H9 (cell line): ENCODE data around the gene RBBP7. TPM values are rescaled to one million over a fixed set of nuclear protein-coding genes. Genes with fewer than 3 reads are reported as not detected.

Source experiments
- DNase-seq: peaks from one replicate; pipeline ENCODE4 v3.0.0-alpha.2; 2017
- H2AFZ ChIP-seq: one replicate; pipeline ENCODE4 v1.6.1; 2013; ENCODE audit warnings: mild to moderate bottlenecking, low read length, control low read depth, moderate library complexity
- H2AK5ac ChIP-seq: 2 replicates; pipeline ENCODE4 v1.6.1; 2013; ENCODE audit warnings: low read length, control low read depth, mixed read lengths; ENCODE audit not compliant: insufficient read length
- H2BK120ac ChIP-seq: one replicate; pipeline ENCODE4 v1.6.1; 2013; ENCODE audit warnings: low read depth, mild to moderate bottlenecking, low read length, control low read depth, inconsistent platforms; ENCODE audit not compliant: poor library complexity, severe bottlenecking
- H2BK12ac ChIP-seq: 2 replicates; pipeline ENCODE4 v1.6.1; 2013; ENCODE audit warnings: low read length, control low read depth, mixed read lengths, low read depth; ENCODE audit not compliant: insufficient read length
- H2BK15ac ChIP-seq: 2 replicates; pipeline ENCODE4 v1.6.1; 2013; ENCODE audit warnings: low read depth, low read length, control low read depth
- H2BK20ac ChIP-seq: one replicate; pipeline ENCODE4 v1.6.1; 2013; ENCODE audit warnings: low read depth, mild to moderate bottlenecking, low read length, control low read depth, inconsistent platforms; ENCODE audit not compliant: poor library complexity, severe bottlenecking
- H2BK5ac ChIP-seq: 2 replicates; pipeline ENCODE4 v1.6.1; 2013; ENCODE audit warnings: low read length, control low read depth, mixed read lengths; ENCODE audit not compliant: insufficient read length
- H3K14ac ChIP-seq: 2 replicates; pipeline ENCODE4 v1.6.1; 2013; ENCODE audit warnings: low read length, control low read depth; ENCODE audit not compliant: insufficient read depth
- H3K18ac ChIP-seq: 2 replicates; pipeline ENCODE4 v1.6.1; 2013; ENCODE audit warnings: low read depth, mild to moderate bottlenecking, mixed read lengths, low read length, control low read depth; ENCODE audit not compliant: insufficient read length
- H3K23ac ChIP-seq: 2 replicates; pipeline ENCODE4 v1.6.1; 2013; ENCODE audit warnings: low read length, control low read depth, mixed read lengths, low read depth; ENCODE audit not compliant: insufficient read length
- H3K23me2 ChIP-seq: 2 replicates; pipeline ENCODE4 v1.6.1; 2013; ENCODE audit warnings: low read depth, mild to moderate bottlenecking, mixed read lengths, low read length, control low read depth; ENCODE audit not compliant: insufficient read length, poor library complexity, severe bottlenecking
- H3K27ac ChIP-seq: 2 replicates; pipeline ENCODE4 v1.5.1; 2013; ENCODE audit warnings: low read length, control low read depth, mixed read lengths, low read depth; ENCODE audit not compliant: insufficient read length
- H3K27me3 ChIP-seq: 2 replicates; pipeline ENCODE4 v1.6.1; 2013; ENCODE audit warnings: low read length, control low read depth, inconsistent platforms; ENCODE audit not compliant: insufficient read depth
- H3K4ac ChIP-seq: 2 replicates; pipeline ENCODE4 v1.6.1; 2013; ENCODE audit warnings: low read depth, mild to moderate bottlenecking, control low read depth, inconsistent platforms, low read length, moderate library complexity
- H3K4me1 ChIP-seq: 2 replicates; pipeline ENCODE4 v1.6.1; 2013; ENCODE audit warnings: low read length, control low read depth, inconsistent platforms; ENCODE audit not compliant: insufficient read depth
- H3K4me2 ChIP-seq: 2 replicates; pipeline ENCODE4 v1.6.1; 2013; ENCODE audit warnings: low read length, control low read depth, mixed read lengths; ENCODE audit not compliant: insufficient read length, insufficient read depth
- H3K56ac ChIP-seq: 2 replicates; pipeline ENCODE4 v1.6.1; 2013; ENCODE audit warnings: low read depth, mild to moderate bottlenecking, mixed read lengths, low read length, control low read depth; ENCODE audit not compliant: insufficient read length
- H3K79me1 ChIP-seq: 2 replicates; pipeline ENCODE4 v1.6.1; 2013; ENCODE audit warnings: low read depth, mild to moderate bottlenecking, moderate library complexity, low read length, control low read depth, inconsistent platforms; ENCODE audit not compliant: insufficient read depth, poor library complexity, severe bottlenecking
- H3K79me2 ChIP-seq: 2 replicates; pipeline ENCODE4 v1.6.1; 2013; ENCODE audit warnings: low read length, control low read depth, inconsistent platforms; ENCODE audit not compliant: insufficient read depth
- H3K9ac ChIP-seq: 2 replicates; pipeline ENCODE4 v1.6.1; 2013; ENCODE audit warnings: low read length, control low read depth, mixed read lengths; ENCODE audit not compliant: insufficient read length; ENCODE audit errors: extremely low read depth
- H3K9me3 ChIP-seq: one replicate; pipeline ENCODE4 v1.6.1; 2013; ENCODE audit warnings: low read depth, low read length, inconsistent platforms; ENCODE audit not compliant: control insufficient read depth
- H3T11ph ChIP-seq: one replicate; pipeline ENCODE4 v1.6.1; 2013; ENCODE audit warnings: mild to moderate bottlenecking, low read length, control low read depth, inconsistent platforms
- H4K20me1 ChIP-seq: one replicate; pipeline ENCODE4 v1.6.1; 2013; ENCODE audit not compliant: control insufficient read depth, insufficient read length, insufficient read depth
- H4K5ac ChIP-seq: 2 replicates; pipeline ENCODE4 v1.6.1; 2013; ENCODE audit warnings: low read depth, mild to moderate bottlenecking, mixed read lengths, low read length, control low read depth; ENCODE audit not compliant: insufficient read length
- H4K8ac ChIP-seq: replicated peaks from 2 replicates; pipeline ENCODE4 v1.6.1; 2013; ENCODE audit warnings: low read length, control low read depth, mixed read lengths, low read depth; ENCODE audit not compliant: insufficient read length
- H4K91ac ChIP-seq: 2 replicates; pipeline ENCODE4 v1.6.1; 2013; ENCODE audit warnings: low read depth, mild to moderate bottlenecking, moderate library complexity, mixed read lengths, low read length, control low read depth; ENCODE audit not compliant: insufficient read length
- H3K27ac Mint-ChIP-seq, 3 experiments: 2 replicates in 2 of 3; 3 replicates in 1 of 3; pipeline ENCODE4 v1.8.0; 2020 to 2021; ENCODE audit warnings: mixed read lengths in 3 of 3, mild to moderate bottlenecking in 1 of 3, moderate library complexity in 1 of 3
- H3K27me3 Mint-ChIP-seq: 2 replicates; pipeline ENCODE4 v1.8.0; 2021; ENCODE audit warnings: low read depth, mild to moderate bottlenecking, moderate library complexity, mixed read lengths
- H3K36me3 Mint-ChIP-seq, 3 experiments: 2 replicates in 2 of 3; 3 replicates in 1 of 3; pipeline ENCODE4 v1.8.0; 2020 to 2021; ENCODE audit warnings: low read depth in 3 of 3, mixed read lengths in 3 of 3; ENCODE audit not compliant: insufficient read depth in 1 of 3
- H3K4me1 Mint-ChIP-seq, 2 experiments: 2 replicates each; pipeline ENCODE4 v1.8.0; 2020; ENCODE audit warnings: mixed read lengths in 2 of 2
- H3K4me3 Mint-ChIP-seq, 2 experiments: 2 replicates in 1 of 2; 3 replicates in 1 of 2; pipeline ENCODE4 v1.8.0; 2020 to 2021; ENCODE audit warnings: mild to moderate bottlenecking in 2 of 2, mixed read lengths in 2 of 2, moderate library complexity in 1 of 2
- H3K9me3 Mint-ChIP-seq, 2 experiments: 2 replicates in 1 of 2; 3 replicates in 1 of 2; pipeline ENCODE4 v1.8.0; 2020; ENCODE audit warnings: mild to moderate bottlenecking in 2 of 2, mixed read lengths in 2 of 2, moderate library complexity in 1 of 2
- CTCF ChIP-seq: fragments of 200-600 bp; sonication (generic); conservative IDR thresholded peaks from 3 replicates; pipeline ENCODE4 v1.8.0; 2021; ENCODE audit warnings: antibody characterized with exemption, mild to moderate bottlenecking
- WGBS: extraction: QIAGEN DNeasy Blood & Tissue Kit; methylation state at CpG from one replicate; pipeline ENCODE4 v1.1.7; 2013; ENCODE audit warnings: missing lambda C conversion rate, low lambda C conversion rate, mixed read lengths; ENCODE audit not compliant: insufficient read length; ENCODE audit errors: extremely low coverage; 5-methylcytosine and 5-hydroxymethylcytosine counted together
- total RNA-seq: library from RNA; stranded (reverse); gene quantifications from 2 replicates; pipeline ENCODE4 v1.2.1, GENCODE V29; 2021

The RBBP7 gene
- total RNA-seq, 1 experiment from 2014 or later, result 249 TPM

GRCh38 chrX:16851421-16851820, 18.7 kb downstream of the RBBP7 start:
- no peak overlapping the region for H3K27ac ChIP-seq
- no CpG with 5 or more reads among the region's 1 CpG for WGBS

More at GRCh38 chrX:16851421-16851820, 18.7 kb downstream of the RBBP7 start:
- Mint-ChIP-seq H3K4me3 (no peak overlapping the region), H3K4me1 (peaks cover 3 to 4% of the 10 kb centered on the region in 2 experiments; a peak in 2 of 4 replicates), H3K27me3 (no peaks in the 10 kb centered on the region), H3K27ac (peak overlapping the region in 1 of 3 experiments; percentile 79; a peak in 2 of 7 replicates), H3K36me3 (peaks cover 60 to 94% (median 91%) of the 10 kb centered on the region in 3 experiments; a peak in 6 of 7 replicates), H3K9me3 (no peaks in the 10 kb centered on the region)
- H2AFZ ChIP-seq, result no peak overlapping the region
- TF ChIP-seq CTCF, result no peak
- no peak overlapping the region for H4K91ac ChIP-seq
- no peak overlapping the region for H4K5ac ChIP-seq
- DNase-seq, result no peak
- H3K56ac ChIP-seq, result no peak overlapping the region
- H2BK120ac ChIP-seq, result no peak overlapping the region
- H3K27me3 ChIP-seq, result no peaks in the 10 kb centered on the region
- H2BK5ac ChIP-seq, result no peak overlapping the region
- H2BK12ac ChIP-seq, result no peak overlapping the region
- no peak overlapping the region for H3K23ac ChIP-seq
- no peaks in the 10 kb centered on the region for H3K23me2 ChIP-seq
- H3K9me3 ChIP-seq, result no peaks in the 10 kb centered on the region
- H4K20me1 ChIP-seq, result no peaks in the 10 kb centered on the region
- no peaks in the 10 kb centered on the region for H3K4me1 ChIP-seq
- no peak overlapping the region for H4K8ac ChIP-seq
- no peak overlapping the region for H2BK15ac ChIP-seq
- H3K79me2 ChIP-seq, result no peaks in the 10 kb centered on the region
- H3K4me2 ChIP-seq, result no peak overlapping the region
- no peak overlapping the region for H3T11ph ChIP-seq
- H2BK20ac ChIP-seq, result no peak overlapping the region
- no peak overlapping the region for H2AK5ac ChIP-seq
- no peak overlapping the region for H3K14ac ChIP-seq
- no peak overlapping the region for H3K18ac ChIP-seq
- H3K79me1 ChIP-seq, result peaks cover 3% of the 10 kb centered on the region
- no peak overlapping the region for H3K4ac ChIP-seq
- H3K9ac ChIP-seq, result no peak overlapping the region
